ENCODE data around the gene PDPR. TPM values are rescaled to one million over a fixed set of nuclear protein-coding genes. Genes with fewer than 3 reads are reported as not detected.
A peak's percentile ranks its signal among the peaks of the same experiment; 100 is the strongest.
"Not testable (repeated sequence)": the region's sequence is repeated elsewhere in the genome, so short reads cannot be mapped to it uniquely, and the experiment has no call there.

The PDPR gene
- total and polyA plus RNA-seq, 4 donors: 2.2 to 13.5 (median 6.5) TPM

DNA sequence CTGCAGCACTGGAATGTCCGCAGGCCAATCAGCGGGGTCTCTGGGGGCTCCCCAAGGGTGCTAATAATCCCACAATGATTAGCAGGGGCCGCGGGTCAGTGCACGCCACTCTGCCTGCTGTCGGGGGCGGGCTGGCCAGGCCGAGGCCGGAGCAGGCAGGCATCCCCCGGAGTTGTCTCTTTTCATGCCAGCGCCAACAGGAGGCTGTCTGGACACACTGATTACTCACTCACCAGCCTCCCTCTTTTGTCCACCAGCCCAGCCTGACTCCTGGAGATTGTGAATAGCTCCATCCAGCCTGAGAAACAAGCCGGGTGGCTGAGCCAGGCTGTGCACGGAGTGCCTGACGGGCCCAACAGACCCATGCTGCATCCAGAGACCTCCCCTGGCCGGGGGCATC is 59.8 kb downstream of the PDPR start:
- H3K27me3 ChIP-seq (ENCODE audit: control insufficient read depth in 4 of 4, insufficient read depth in 4 of 4, low read length in 3 of 4): not testable (repeated sequence)
- 81% methylated on average over 6 of the region's 15 CpGs for WGBS

DNA sequence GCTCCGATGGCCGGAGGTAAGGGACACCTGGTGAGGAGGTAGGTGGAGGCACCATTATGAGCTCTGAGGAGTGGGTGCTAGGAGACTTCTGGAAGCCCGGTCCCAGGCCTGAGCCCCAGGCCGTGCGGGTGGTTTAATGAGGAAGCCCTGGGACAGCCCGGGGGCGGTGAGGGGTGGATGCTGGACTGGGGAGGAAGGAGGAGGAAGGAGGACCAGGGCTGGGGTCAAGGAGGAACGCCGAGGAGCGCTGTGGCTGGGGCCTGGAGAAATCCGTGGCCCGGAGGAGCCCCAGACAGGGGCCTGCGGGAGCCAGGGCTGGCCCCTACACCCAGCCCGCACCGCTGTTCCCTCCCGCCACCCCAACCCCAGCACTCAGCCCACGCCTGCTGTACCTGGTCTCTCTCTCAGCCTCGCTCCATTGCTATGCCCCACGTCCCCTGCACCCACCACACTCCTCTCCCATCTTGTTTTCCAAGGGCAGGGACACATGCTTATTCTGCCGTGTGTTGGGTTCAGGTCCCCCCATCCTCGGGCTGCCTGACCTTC is 60.3 kb downstream of the PDPR start:
- not testable (repeated sequence) for H3K4me3 ChIP-seq (ENCODE audit: low read depth in 1 of 3, low read length in 3 of 3); H3K36me3 ChIP-seq (ENCODE audit: control insufficient read depth in 4 of 4, insufficient read depth in 3 of 4, low read depth in 1 of 4, low read length in 3 of 4); DNase-seq (ENCODE audit: low spot score); H3K27me3 ChIP-seq (ENCODE audit: control insufficient read depth in 4 of 4, insufficient read depth in 4 of 4, low read length in 3 of 4); H3K9ac ChIP-seq (ENCODE audit: low read depth in 1 of 2, low read length in 2 of 2); H3K9me3 ChIP-seq (ENCODE audit: control insufficient read depth in 4 of 4, low read length in 3 of 4); H3K27ac ChIP-seq (ENCODE audit: low read depth in 1 of 2, low read length in 2 of 2); H3K4me1 ChIP-seq (ENCODE audit: control insufficient read depth in 4 of 4, insufficient read depth in 4 of 4, low read length in 3 of 4)
- WGBS: 92% methylated on average over 8 of the region's 21 CpGs

More for the DNA sequence above, 59.8 kb downstream of the PDPR start:
- not testable (repeated sequence) for H3K4me3 ChIP-seq (ENCODE audit: low read depth in 1 of 3, low read length in 3 of 3); H3K9me3 ChIP-seq (ENCODE audit: control insufficient read depth in 4 of 4, low read length in 3 of 4); H3K4me1 ChIP-seq (ENCODE audit: control insufficient read depth in 4 of 4, insufficient read depth in 4 of 4, low read length in 3 of 4); H3K36me3 ChIP-seq (ENCODE audit: control insufficient read depth in 4 of 4, insufficient read depth in 3 of 4, low read depth in 1 of 4, low read length in 3 of 4); H3K27ac ChIP-seq (ENCODE audit: low read depth in 1 of 2, low read length in 2 of 2); DNase-seq (ENCODE audit: low spot score); H3K9ac ChIP-seq (ENCODE audit: low read depth in 1 of 2, low read length in 2 of 2)

GRCh38 chr16:70187858-70188607 is 73.9 kb downstream of the PDPR start:
- not testable (repeated sequence) for H3K9ac ChIP-seq (ENCODE audit: low read depth in 1 of 2, low read length in 2 of 2); H3K4me1 ChIP-seq (ENCODE audit: control insufficient read depth in 4 of 4, insufficient read depth in 4 of 4, low read length in 3 of 4); H3K36me3 ChIP-seq (ENCODE audit: control insufficient read depth in 4 of 4, insufficient read depth in 3 of 4, low read depth in 1 of 4, low read length in 3 of 4); H3K9me3 ChIP-seq (ENCODE audit: control insufficient read depth in 4 of 4, low read length in 3 of 4); DNase-seq (ENCODE audit: low spot score); H3K27ac ChIP-seq (ENCODE audit: low read depth in 1 of 2, low read length in 2 of 2); H3K27me3 ChIP-seq (ENCODE audit: control insufficient read depth in 4 of 4, insufficient read depth in 4 of 4, low read length in 3 of 4)
- peak overlapping the region in 1 of 3 donors; percentile 37 for H3K4me3 ChIP-seq (ENCODE audit: low read depth in 1 of 3, low read length in 3 of 3)
- 6% methylated on average over 35 of the region's 71 CpGs for WGBS

GRCh38 chr16:70188608-70188915 is 74.4 kb downstream of the PDPR start:
- H3K36me3 ChIP-seq (ENCODE audit: control insufficient read depth in 4 of 4, insufficient read depth in 3 of 4, low read depth in 1 of 4, low read length in 3 of 4); H3K27ac ChIP-seq (ENCODE audit: low read depth in 1 of 2, low read length in 2 of 2); H3K27me3 ChIP-seq (ENCODE audit: control insufficient read depth in 4 of 4, insufficient read depth in 4 of 4, low read length in 3 of 4); H3K9me3 ChIP-seq (ENCODE audit: control insufficient read depth in 4 of 4, low read length in 3 of 4); DNase-seq (ENCODE audit: low spot score); H3K4me1 ChIP-seq (ENCODE audit: control insufficient read depth in 4 of 4, insufficient read depth in 4 of 4, low read length in 3 of 4); H3K9ac ChIP-seq (ENCODE audit: low read depth in 1 of 2, low read length in 2 of 2): not testable (repeated sequence)
- peak overlapping the region in 1 of 3 donors; percentile 37 for H3K4me3 ChIP-seq (ENCODE audit: low read depth in 1 of 3, low read length in 3 of 3)
- WGBS: 2% methylated on average over 16 of the region's 22 CpGs

GRCh38 chr16:70190574-70190973 is 76.4 kb downstream of the PDPR start:
- not testable (repeated sequence) for H3K27ac ChIP-seq (ENCODE audit: low read depth in 1 of 2, low read length in 2 of 2); H3K9ac ChIP-seq (ENCODE audit: low read depth in 1 of 2, low read length in 2 of 2); DNase-seq (ENCODE audit: low spot score); H3K4me1 ChIP-seq (ENCODE audit: control insufficient read depth in 4 of 4, insufficient read depth in 4 of 4, low read length in 3 of 4); H3K36me3 ChIP-seq (ENCODE audit: control insufficient read depth in 4 of 4, insufficient read depth in 3 of 4, low read depth in 1 of 4, low read length in 3 of 4); H3K27me3 ChIP-seq (ENCODE audit: control insufficient read depth in 4 of 4, insufficient read depth in 4 of 4, low read length in 3 of 4); H3K9me3 ChIP-seq (ENCODE audit: control insufficient read depth in 4 of 4, low read length in 3 of 4); H3K4me3 ChIP-seq (ENCODE audit: low read depth in 1 of 3, low read length in 3 of 3)
- no CpG with 5 or more reads among the region's 5 CpGs for WGBS

DNA sequence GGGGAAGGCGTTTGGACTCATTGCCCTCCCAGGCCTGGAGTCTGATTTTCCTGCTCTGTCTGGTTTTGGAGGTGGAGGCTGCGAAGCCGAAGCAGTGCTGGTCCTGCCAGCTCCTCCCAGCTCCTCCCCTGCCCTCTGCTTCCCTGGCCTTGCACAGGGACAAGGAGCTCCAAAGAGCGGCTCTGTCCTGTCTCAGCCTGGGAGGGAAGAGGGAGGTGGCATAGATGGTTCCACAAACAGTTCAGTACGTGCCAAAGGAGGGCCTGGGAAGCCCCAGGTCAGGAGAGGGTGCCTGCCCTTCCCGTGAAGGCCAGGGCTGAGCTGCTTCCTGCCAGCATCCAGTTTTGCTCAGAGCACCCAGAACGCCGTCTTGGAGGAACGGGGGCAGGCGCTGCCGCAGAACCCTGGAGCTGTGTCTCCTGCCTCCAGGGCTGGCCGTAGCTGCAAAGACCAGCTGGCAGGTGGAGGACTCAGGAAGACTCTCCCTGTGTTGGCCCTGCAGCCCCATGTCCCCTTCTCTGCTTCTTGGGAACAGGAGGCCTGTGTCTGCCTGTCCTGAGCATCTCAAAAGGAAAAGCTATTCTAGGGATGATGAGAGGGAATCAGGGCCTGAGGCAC is 82.7 kb downstream of the PDPR start:
- 83% methylated on average over 8 of the region's 12 CpGs for WGBS
- not testable (repeated sequence) for H3K27ac ChIP-seq (ENCODE audit: low read depth in 1 of 2, low read length in 2 of 2); H3K27me3 ChIP-seq (ENCODE audit: control insufficient read depth in 4 of 4, insufficient read depth in 4 of 4, low read length in 3 of 4); H3K9me3 ChIP-seq (ENCODE audit: control insufficient read depth in 4 of 4, low read length in 3 of 4); H3K4me3 ChIP-seq (ENCODE audit: low read depth in 1 of 3, low read length in 3 of 3); H3K4me1 ChIP-seq (ENCODE audit: control insufficient read depth in 4 of 4, insufficient read depth in 4 of 4, low read length in 3 of 4); H3K36me3 ChIP-seq (ENCODE audit: control insufficient read depth in 4 of 4, insufficient read depth in 3 of 4, low read depth in 1 of 4, low read length in 3 of 4); DNase-seq (ENCODE audit: low spot score); H3K9ac ChIP-seq (ENCODE audit: low read depth in 1 of 2, low read length in 2 of 2)

DNA sequence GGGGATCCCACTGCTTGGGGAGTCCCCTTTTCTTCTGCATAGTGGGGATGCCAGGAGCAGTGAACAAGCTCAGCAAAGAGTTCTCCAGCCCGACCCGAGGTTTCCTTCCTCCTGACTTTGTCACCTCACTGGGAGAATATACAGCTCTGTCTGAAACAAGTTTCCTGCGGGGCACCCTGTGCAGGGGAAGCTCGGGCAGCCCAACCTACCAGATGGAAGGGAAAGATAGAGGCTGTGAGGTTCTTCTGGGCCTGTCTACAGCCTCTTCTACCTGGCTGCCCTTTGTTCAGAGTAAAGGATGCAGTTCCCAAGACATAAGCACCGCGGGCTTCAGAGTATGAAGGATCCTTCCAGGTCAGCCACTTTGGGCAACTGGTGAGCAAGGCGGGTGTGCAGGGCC is 83.5 kb downstream of the PDPR start:
- H3K9me3 ChIP-seq (ENCODE audit: control insufficient read depth in 4 of 4, low read length in 3 of 4); H3K27me3 ChIP-seq (ENCODE audit: control insufficient read depth in 4 of 4, insufficient read depth in 4 of 4, low read length in 3 of 4); H3K27ac ChIP-seq (ENCODE audit: low read depth in 1 of 2, low read length in 2 of 2); DNase-seq (ENCODE audit: low spot score); H3K9ac ChIP-seq (ENCODE audit: low read depth in 1 of 2, low read length in 2 of 2); H3K4me3 ChIP-seq (ENCODE audit: low read depth in 1 of 3, low read length in 3 of 3); H3K36me3 ChIP-seq (ENCODE audit: control insufficient read depth in 4 of 4, insufficient read depth in 3 of 4, low read depth in 1 of 4, low read length in 3 of 4); H3K4me1 ChIP-seq (ENCODE audit: control insufficient read depth in 4 of 4, insufficient read depth in 4 of 4, low read length in 3 of 4): not testable (repeated sequence)
- 76% methylated on average over 7 of the region's 7 CpGs for WGBS

- H3K27me3 ChIP-seq (ENCODE audit: control insufficient read depth in 4 of 4, insufficient read depth in 4 of 4, low read length in 3 of 4); DNase-seq (ENCODE audit: low spot score); H3K27ac ChIP-seq (ENCODE audit: low read depth in 1 of 2, low read length in 2 of 2); H3K36me3 ChIP-seq (ENCODE audit: control insufficient read depth in 4 of 4, insufficient read depth in 3 of 4, low read depth in 1 of 4, low read length in 3 of 4); H3K9me3 ChIP-seq (ENCODE audit: control insufficient read depth in 4 of 4, low read length in 3 of 4); H3K4me1 ChIP-seq (ENCODE audit: control insufficient read depth in 4 of 4, insufficient read depth in 4 of 4, low read length in 3 of 4); H3K4me3 ChIP-seq (ENCODE audit: low read depth in 1 of 3, low read length in 3 of 3); H3K9ac ChIP-seq (ENCODE audit: low read depth in 1 of 2, low read length in 2 of 2): not testable (repeated sequence)
- 89% methylated on average over 9 of the region's 9 CpGs for WGBS
These were observed 84.1 kb downstream of the PDPR start for GRCh38 chr16:70198230-70198629.

All from liver (tissue), 9 donors.